ENCODE results near the gene PROSER3.
"Not testable (repeated sequence)": the region's sequence is repeated elsewhere in the genome, so short reads cannot be mapped to it uniquely, and the experiment has no call there.

The PROSER3 gene

DNA sequence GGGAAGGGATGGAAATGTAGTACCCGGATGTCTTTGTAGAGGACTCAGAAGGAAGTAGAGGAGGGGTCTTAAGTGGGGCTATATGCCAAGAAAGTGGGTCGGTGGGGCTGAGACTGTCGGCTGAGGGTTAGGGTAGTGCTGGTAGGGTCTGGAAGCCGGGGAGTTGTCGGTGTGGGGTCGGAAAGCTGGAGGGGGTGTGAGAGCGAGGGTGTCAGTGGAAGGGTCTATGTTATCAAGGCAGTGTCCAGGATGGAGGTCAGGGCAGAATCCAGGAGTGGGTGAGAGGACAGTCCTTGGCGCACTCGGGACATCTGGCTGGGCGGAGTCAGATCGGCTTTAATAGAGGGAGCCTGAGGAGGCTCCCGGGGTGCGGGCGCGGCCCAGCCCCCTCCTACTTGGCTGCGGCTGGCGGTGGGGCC lies 2.8 kb upstream of the PROSER3 start:
- DNase-seq (ENCODE audit: low read depth), result no peak

DNA sequence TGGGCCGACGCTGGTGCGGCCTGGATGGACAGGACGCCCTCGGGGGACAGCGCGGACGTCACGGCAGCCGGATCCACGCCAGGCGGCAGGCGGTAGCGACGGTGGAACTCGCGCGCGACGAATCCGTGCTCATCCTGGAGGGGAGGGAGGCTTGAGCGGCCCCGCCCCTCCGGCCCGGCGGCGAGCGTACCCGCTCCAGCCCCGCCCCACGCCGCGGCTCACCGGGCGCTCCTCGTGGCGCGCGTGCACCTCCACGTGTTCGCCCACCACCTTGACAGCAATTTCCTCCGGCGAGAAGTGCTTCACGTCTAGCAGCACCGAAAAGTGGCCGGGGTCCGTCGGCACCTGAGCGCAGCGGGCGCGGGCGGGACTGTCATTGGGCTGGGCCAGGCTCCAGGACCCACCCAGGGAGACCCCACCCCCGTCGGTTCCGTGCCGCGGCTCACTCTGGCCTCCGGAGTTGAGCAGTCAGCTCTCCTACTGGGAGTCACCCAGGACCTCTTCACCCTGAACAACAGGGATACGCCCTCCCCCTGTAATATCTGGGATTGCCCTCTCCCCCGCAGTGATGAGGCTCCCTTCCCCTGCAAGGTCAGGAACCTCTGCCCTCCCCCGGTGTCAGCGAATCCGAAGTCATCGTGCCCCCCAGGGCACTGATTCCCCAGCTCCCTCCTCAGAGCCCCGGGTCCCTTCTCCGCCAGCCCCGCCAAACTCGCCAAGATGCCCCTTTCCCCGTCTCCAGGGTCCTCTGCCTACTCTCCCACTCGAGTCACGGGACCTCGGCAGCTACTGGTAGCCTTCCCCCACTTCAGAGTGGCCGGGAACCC lies 2.2 kb upstream of the PROSER3 start:
- DNase-seq (ENCODE audit: low read depth), result no peak

DNA sequence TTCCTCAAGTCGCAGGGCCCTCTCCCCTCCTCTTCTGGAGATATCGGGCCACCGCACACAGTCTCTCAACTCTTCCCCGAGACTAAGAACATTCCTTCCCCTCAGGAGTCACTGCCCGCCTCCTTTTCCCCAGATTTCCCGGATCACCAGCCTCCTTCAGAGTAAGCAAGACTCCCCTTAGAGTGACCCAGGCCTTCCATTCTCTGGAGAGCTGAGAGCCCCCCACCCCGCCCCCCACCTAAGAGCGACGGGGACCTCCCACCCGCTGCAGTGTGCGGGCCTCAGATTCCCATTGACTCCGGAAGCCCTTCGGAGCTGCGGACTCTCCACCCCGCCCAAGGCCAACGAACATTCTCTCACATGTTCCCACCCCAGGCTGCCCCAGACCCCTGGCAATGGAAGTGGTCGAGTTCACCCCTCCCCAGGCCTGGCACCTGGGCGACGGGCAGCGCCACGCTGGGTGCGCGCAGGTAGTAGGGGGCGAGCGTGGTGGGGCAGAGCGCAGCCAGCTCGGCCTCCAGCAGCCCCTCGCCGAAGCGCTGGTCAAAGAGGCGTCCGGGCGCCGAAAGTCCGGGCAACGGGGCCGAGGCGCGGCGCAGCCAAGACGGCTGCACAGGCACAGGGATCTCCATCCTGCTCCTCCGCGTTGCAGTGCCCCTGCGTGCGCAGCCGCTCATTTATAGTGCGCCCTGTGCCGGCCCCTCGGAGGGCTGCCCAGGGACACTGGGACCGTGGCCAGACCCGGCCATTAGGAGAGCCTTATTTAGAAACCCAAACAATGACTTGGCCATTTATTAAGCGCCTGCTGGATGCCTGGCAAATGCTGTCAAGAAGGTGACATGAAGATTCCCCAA lies 1.4 kb upstream of the PROSER3 start, which contains the start of gene HSPB6:
Gene HSPB6 (minus strand): TSS at position 653 of the 854 bp plus-strand sequence. CDS start 21 bp downstream, at position 632.
- DNase-seq (ENCODE audit: low read depth), result no peak

GRCh38 chr19:35757231-35757748 lies 686 bp upstream of the PROSER3 start:
- DNase-seq (ENCODE audit: low read depth), result no peak

DNA sequence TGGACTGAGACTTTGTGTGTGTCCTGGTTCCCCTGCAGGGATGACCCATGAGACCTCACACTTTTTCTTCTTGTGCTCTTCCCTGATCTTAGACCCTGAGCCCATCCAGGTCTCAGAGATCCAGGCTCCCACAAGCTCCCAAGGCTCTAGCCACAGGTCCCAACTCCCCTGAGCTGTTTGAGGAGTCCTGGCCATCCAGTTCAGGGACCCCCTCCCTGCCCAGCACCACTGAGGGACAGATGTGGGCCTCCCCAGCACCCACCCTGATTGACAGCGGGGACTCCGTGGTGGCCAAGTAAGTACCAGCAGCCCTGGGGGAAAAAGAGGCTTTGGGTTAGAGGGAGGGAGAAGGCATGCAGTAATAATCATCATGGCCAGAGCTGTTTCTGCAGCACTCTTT lies 1.7 kb downstream of the PROSER3 start:
- no peak for DNase-seq (ENCODE audit: low read depth)

- DNase-seq (ENCODE audit: low read depth), result no peak
Observed at GRCh38 chr19:35760711-35761349, 2.9 kb downstream of the PROSER3 start.

GRCh38 chr19:35764432-35765315 lies 6.7 kb downstream of the PROSER3 start:
- DNase-seq (ENCODE audit: low read depth), result no peak

- DNase-seq (ENCODE audit: low read depth), result no peak
Observed at GRCh38 chr19:35766571-35767104, 8.7 kb downstream of the PROSER3 start.

DNA sequence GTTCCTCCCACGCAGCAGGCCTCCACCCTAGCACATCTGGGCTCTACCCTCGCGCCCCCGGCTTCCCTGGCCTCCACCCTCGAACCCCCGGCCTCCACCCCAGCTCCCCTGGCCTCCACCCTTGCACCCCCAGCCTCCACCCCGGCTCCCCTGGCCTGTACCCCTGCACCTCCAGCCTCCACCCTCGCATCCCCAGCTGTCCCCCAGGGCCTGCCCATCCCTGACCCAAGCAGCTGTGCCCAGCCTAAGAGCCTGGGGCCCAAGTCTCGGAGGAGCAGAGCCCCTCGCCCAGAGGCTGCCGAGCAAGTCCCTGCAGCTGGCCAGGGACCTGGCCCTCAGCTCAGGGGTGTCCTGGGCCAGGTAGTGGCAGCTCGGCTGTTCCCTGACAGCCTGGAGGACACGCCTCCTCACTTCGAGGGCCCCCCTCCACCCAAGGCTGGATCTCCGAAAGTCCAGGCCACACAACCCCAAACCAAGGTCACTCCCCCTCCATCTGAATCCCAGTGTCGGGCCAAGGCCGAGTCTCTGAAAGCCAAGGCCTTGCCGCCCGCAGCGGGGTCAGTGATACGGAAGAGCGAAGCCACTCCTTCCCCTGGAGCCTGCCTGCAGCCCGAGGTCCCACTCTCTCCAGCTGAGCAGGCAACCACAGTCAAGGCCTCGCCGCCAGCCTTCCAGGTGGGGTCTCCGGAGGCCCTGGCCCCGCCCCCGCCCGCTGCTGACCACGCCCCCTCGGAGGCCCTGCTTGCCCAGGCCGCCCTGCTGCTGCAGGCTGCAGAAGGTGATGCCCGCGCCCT lies 9.5 kb downstream of the PROSER3 start:
- DNase-seq (ENCODE audit: low read depth), result no peak

DNA sequence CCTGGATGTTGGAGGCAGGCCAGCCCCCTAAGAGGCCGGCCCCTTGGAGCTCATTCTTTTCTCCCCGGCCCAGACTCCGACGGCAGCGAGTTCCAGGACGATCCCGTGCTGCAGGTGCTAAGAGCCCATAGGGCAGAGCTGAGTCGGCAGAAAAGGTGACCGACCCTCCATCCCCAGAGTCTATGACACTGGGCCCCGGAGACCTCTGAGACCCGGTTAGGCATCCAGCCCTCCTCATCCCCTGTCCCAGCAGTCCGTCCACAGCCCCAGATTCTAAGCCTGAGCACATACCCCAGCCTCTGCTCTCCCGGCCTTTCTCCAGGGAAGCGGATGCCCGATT lies 10.1 kb downstream of the PROSER3 start:
- DNase-seq (ENCODE audit: low read depth), result no peak

DNA sequence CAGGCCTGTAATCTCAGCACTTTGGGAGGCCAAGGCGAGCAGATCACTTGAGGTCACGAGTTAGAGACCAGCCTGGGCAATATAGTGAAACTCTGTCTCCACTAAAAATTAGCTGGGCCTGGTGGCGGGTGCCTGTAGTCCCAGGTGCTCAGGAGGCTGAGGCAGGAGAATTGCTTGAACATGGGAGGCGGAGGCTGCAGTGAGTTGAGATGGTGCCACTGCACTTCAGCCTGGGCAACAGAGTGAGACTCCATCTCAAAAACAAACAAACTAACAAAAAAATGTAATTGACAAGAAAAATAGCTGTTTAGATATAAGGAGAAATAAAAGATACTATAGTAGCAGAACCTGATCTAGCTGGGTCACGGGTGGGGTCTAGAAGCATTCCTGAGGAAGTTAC lies 14.4 kb downstream of the PROSER3 start:
- not testable (repeated sequence) for DNase-seq (ENCODE audit: low read depth)

DNA sequence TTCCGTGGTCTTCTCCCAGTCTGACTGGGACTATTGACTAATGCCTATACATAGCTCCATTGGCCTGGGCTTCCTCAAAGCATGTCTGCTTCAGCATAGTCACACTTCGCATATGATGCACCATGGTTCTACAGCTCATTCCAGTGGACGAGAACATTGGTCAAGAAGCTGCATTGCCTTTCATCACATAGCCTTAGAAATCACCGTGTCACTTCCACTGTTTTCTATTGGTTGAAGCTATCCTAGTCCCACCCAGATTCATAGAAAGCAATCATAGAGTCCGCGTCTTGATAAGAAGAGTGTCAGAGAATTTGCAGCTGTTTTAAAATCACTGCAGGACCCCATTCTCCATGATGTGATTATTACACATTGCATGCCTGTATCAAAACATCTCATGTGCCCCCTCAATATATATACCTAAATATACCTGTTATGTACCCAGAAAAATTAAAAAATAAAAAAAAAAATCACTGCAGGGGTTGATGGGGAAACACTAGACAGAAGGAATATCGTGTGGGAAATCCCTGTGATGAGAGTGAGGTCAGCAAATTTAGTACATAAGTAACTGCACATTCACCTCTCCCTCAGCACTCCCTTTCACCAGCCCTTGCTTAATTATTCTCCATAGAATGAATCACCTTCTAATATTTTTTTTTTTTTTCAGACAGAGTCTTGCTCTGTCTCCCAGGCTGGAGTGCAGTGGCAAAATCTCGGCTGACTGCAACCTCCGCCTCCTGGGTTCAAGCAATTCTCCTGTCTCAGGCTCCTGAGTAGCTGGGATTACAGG lies 15.2 kb downstream of the PROSER3 start:
- DNase-seq (ENCODE audit: low read depth), result no peak

- DNase-seq (ENCODE audit: low read depth), result no peak
Observed at GRCh38 chr19:35774274-35775045, 16.5 kb downstream of the PROSER3 start.

DNA sequence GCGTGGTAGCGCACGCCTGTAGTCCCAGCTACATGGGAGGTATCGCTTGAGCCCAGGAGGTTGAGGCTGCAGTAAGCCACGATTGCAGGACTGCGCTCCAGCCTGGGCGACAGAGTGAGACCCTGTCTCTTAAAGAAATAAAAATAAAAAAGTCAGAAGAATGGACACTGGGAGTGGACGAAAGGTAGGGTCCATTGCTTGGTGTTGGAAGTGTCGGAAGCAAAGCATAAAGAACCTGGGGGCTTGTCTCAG lies 17.0 kb downstream of the PROSER3 start:
- DNase-seq (ENCODE audit: low read depth), result no peak

DNA sequence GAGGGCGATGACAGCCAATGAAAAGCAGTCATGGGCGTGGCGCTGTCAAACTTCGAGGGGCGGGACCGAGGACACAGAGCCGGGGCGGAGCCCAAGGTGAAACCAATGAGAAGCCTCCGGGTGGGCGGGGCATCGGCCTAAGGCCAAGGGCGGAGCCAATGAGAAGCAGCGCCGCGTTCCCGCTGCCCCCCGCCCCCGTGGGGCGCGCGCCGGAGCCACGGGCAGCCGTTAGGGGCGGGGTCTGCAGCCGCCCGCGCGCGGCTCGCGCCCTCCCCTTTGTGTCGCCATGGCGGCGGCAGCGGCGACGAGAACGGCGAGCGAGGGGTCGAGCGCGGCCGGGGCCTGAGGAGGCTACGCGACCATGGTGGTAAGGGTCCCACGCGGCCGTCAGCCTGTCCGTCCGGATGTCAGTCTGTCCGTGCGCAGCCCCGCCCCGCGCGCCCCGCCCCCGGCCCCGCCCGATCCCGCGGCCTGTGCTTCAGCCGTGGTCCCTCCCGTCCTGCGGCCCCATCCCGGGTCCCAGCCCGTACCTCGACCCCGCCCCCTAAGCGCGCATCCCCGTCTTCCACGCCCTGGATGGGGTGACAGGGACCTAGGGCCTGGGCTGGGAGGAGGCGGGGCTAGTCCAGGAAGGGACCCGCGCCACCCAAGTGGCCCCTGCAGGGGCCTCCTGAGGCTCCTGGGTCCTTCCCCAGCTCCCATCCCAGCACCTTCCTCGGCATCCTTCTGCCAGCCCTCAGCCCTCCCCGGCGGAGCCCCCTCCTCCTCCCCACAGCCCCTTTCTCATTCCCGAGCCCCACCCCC lies 17.5 kb downstream of the PROSER3 start, which contains the start of gene ARHGAP33:
Gene ARHGAP33 (plus strand): TSS at position 267 of the 804 bp plus-strand sequence. CDS start 95 bp downstream, at position 362.
- DNase-seq (ENCODE audit: low read depth), result peak; percentile 90

DNA sequence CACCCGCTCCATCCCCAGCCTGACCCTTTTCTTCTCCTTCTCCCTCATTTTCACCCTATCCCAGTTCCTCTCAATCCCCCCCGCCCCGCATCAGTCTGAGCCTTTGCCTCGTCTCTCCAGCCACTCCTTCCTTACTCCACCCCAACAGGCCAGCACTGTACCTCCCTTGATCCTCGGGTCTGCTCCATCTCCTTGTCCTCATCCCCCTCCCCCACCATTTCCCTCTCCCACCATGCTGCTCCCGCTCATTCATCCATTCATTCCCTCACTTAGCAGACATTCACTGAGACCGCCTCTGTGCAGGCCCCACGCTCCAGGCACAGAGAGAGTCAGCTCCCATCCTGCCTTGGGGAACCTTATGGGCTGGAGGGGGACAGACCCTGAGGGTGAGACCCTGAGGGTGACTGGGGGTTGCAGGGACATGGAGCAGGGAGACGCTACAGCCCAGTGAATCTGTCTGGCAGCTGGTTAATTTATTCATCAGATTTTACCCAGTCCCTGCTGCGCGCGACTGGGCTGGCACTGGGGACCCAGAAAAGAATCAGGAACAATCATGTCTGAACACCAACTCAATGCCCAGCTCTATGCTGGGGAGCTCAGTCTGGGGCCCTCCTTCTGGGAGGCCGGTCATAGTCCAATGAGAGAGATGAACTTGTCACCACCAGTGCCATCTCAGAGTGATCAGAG lies 18.3 kb downstream of the PROSER3 start:
- DNase-seq (ENCODE audit: low read depth), result no peak

DNA sequence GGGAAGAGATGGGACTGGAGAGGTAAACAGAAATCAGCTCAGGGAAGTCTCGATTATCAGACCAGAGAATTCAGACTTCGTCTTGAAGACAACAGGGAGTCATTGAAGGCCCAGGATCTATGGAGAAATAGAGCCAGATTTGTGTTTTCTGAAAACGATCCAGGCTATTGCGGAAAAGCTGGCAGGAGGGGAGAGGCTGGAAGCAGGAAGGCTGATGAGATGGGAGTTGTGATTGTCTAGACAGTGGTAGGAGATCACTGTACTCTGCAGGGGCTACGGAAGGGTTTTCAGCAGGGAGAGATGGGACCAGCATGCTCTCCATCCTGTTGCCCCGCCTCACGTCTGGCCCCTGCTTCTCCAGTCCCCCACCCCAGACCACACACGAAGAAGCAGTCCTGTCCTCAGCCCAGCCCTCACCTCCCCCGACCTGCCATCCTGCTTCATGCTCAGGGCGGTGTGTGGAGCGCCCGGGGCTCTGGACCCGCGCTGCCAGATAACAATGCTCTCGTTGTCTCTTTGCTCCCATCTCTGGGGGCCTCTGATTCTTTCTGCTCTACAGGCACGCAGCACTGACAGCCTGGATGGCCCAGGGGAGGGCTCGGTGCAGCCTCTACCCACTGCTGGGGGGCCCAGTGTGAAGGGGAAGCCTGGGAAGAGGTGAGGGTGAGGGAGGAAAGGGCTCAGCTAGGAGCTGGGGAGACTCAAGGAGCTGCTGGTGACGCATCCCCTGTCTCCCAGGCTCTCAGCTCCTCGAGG lies 19.3 kb downstream of the PROSER3 start:
- DNase-seq (ENCODE audit: low read depth), result no peak

Data from CMK (cell line).